A549 treated with ZK216348 at 1 μM for 4 hours (cell line): Measurements from ENCODE around the gene ZNF491. TPM values are rescaled to one million over a fixed set of nuclear protein-coding genes. Genes with fewer than 3 reads are reported as not detected.

Experiments used
- total RNA-seq: library from RNA; stranded (reverse); fragments of 200-300 nt; extraction: Qiagen RNA extraction; gene quantifications from 5 replicates; pipeline ENCODE4 v1.2.3, GENCODE V29; 2022; ENCODE audit warnings: low read depth

ZNF491 gene
- not detected in 5 replicates for total RNA-seq

GRCh38 chr19:11798391-11799330 lies at the start of gene ZNF491:
Gene ZNF491 (plus strand): TSS chr19:11798523. CDS start chr19:11805954, 7,431 bp downstream.

GRCh38 chr19:11766597-11767591 lies 31.4 kb upstream of the ZNF491 start, which contains the start of gene ZNF441:
Gene ZNF441 (plus strand): TSS chr19:11767000. CDS start chr19:11767194, 194 bp downstream.

DNA sequence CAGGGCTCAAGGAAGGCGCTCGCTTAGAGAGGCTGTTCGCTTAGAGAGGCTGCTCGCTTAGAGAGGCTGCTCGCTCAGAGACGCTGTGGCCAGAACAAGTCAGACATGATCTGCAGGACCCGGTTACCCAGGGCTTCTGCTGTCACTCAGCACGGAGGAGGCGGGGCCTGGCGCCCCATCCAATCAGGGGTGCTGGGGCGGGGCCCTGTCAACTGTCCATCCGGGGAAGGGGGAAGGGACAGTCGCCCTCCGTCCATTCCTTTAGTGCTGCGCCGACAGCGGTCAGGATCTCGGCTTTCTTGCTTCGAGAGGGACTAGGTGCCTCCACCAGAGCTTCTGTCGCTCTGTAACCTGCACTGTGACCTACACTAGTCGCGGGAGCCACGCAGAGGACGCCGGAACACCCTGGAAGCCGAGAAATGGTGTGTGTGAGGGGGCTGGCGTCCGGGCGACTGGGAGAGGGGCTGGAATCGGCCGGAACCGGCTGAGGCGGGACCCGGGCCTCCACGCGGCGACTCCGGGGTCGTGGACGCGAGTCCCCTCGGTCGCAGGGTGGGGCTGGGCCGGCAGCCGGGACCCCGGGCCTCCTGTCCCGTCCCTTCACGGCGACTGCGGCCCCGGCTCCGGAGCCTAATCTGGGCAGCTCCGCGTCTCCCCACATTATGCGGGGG lies 15.8 kb downstream of the ZNF491 start, which contains the start of gene ZNF440:
Gene ZNF440, plus strand, starts transcription at position 245 of the 671 bp plus-strand sequence. Its CDS starts 175 bp downstream, at position 420.

GRCh38 chr19:11848594-11849469 lies 50.5 kb downstream of the ZNF491 start, which contains the start of gene ZNF439:
Gene ZNF439 (plus strand): TSS chr19:11848726. CDS start chr19:11848868, 142 bp downstream.

Other genes starting within 250 kb of the ZNF491 start
- 84.5 to 121 TPM (median 104 TPM) in 5 replicates for gene ELOF1, start 239.3 kb upstream of the ZNF491 start, total RNA-seq
- gene ACP5, start 220.9 kb upstream of the ZNF491 start, total RNA-seq, result 0.41 TPM in 1 of 5 replicates, not detected in the others
- 3.4 to 5.5 TPM (median 3.6 TPM) in 5 replicates for gene ZNF627, start 201.0 kb upstream of the ZNF491 start, total RNA-seq
- 2.1 to 3.4 TPM (median 2.6 TPM) in 5 replicates for gene ZNF823, start 59.6 kb upstream of the ZNF491 start, total RNA-seq
- 0.05 TPM in 1 of 5 replicates, not detected in the others for gene ZNF441, start 31.5 kb upstream of the ZNF491 start, total RNA-seq
- 0.06 to 0.13 TPM in 2 of 5 replicates, not detected in the others for gene ZNF440, start 15.8 kb downstream of the ZNF491 start, total RNA-seq
- not detected in 5 replicates for gene ZNF439, start 50.2 kb downstream of the ZNF491 start, total RNA-seq
- gene ZNF69, start 89.3 kb downstream of the ZNF491 start, total RNA-seq, result not detected in 5 replicates
- gene ZNF700, start 126.6 kb downstream of the ZNF491 start, total RNA-seq, result 0.19 to 0.35 TPM (median 0.30 TPM) in 5 replicates
- gene ZNF763, start 166.5 kb downstream of the ZNF491 start, total RNA-seq, result not detected in 5 replicates
- gene ZNF433, start 237.2 kb downstream of the ZNF491 start, total RNA-seq, result not detected in 5 replicates